CD14-positive monocyte (primary cell): ENCODE data around the gene CX3CL1. TPM values are rescaled to one million over a fixed set of nuclear protein-coding genes. Genes with fewer than 3 reads are reported as not detected.

Experiments used
- DNase-seq, 3 donors: peaks; one replicate each; pipeline ENCODE4 v3.0.0-alpha.2; 2011 to 2022
- H2AFZ ChIP-seq: 2 replicates; pipeline ENCODE4 v1.6.0; 2012; ENCODE audit warnings: mild to moderate bottlenecking, low read depth, low read length, inconsistent platforms; ENCODE audit not compliant: insufficient read depth, poor library complexity, severe bottlenecking
- H3K27ac ChIP-seq, 2 donors: 1 replicate in 1 of 2; 2 replicates in 1 of 2; pipeline ENCODE4 v1.5.1; 2012 to 2013; ENCODE audit warnings: low read length in 2 of 2, control low read depth in 1 of 2, inconsistent platforms in 1 of 2, low read depth in 1 of 2, mild to moderate bottlenecking in 1 of 2
- H3K27me3 ChIP-seq, 2 donors: one replicate each; pipeline versions ENCODE4 v1.6.0 to v1.6.1; 2011 to 2013; ENCODE audit warnings: low read length in 2 of 2; ENCODE audit not compliant: control insufficient read depth in 2 of 2, insufficient read depth in 2 of 2
- H3K36me3 ChIP-seq, 2 donors: replicated peaks in 1 of 2; 1 replicate in 1 of 2; 2 replicates in 1 of 2; pipeline versions ENCODE4 v1.5.1 to v1.6.1; 2012 to 2013; ENCODE audit warnings: low read length in 2 of 2, control low read depth in 1 of 2, inconsistent platforms in 1 of 2, mild to moderate bottlenecking in 1 of 2; ENCODE audit not compliant: insufficient read depth in 2 of 2, control insufficient read depth in 1 of 2
- H3K4me1 ChIP-seq, 2 donors: 1 replicate in 1 of 2; 2 replicates in 1 of 2; pipeline versions ENCODE4 v1.5.1 to v1.6.1; 2012 to 2013; ENCODE audit warnings: low read length in 2 of 2, control low read depth in 1 of 2, inconsistent platforms in 1 of 2, mild to moderate bottlenecking in 1 of 2, moderate library complexity in 1 of 2; ENCODE audit not compliant: insufficient read depth in 2 of 2, control insufficient read depth in 1 of 2
- H3K4me2 ChIP-seq: replicated peaks from 2 replicates; pipeline ENCODE3; 2012; ENCODE audit warnings: low read length, moderate library complexity, mild to moderate bottlenecking; ENCODE audit not compliant: poor library complexity, severe bottlenecking; ENCODE audit errors: extremely low read depth
- H3K4me3 ChIP-seq, 3 experiments: fragments of 200-600 bp in 1 of 3; sonication (generic) in 1 of 3; replicated peaks in 1 of 3; 1 replicate in 2 of 3; 2 replicates in 1 of 3; pipeline ENCODE4 v1.5.1; 2011 to 2013; ENCODE audit warnings: low read length in 3 of 3, mild to moderate bottlenecking in 3 of 3, control low read depth in 2 of 3, low read depth in 2 of 3, inconsistent platforms in 1 of 3, moderate library complexity in 1 of 3
- H3K79me2 ChIP-seq: 2 replicates; pipeline ENCODE4 v1.6.0; 2012; ENCODE audit warnings: mild to moderate bottlenecking, control low read depth, inconsistent platforms, low read length, moderate library complexity; ENCODE audit not compliant: insufficient read depth
- H3K9ac ChIP-seq: 2 replicates; pipeline ENCODE4 v1.6.0; 2017; ENCODE audit warnings: low read length, mild to moderate bottlenecking; ENCODE audit not compliant: insufficient read depth, poor library complexity, severe bottlenecking
- H3K9me3 ChIP-seq, 2 donors: replicated peaks in 1 of 2; 1 replicate in 1 of 2; 2 replicates in 1 of 2; pipeline versions ENCODE4 v1.5.1 to v1.6.1; 2012 to 2013; ENCODE audit warnings: low read length in 2 of 2, control low read depth in 1 of 2; ENCODE audit not compliant: control insufficient read depth in 1 of 2, insufficient read depth in 1 of 2
- H4K20me1 ChIP-seq: 2 replicates; pipeline ENCODE4 v1.6.0; 2012; ENCODE audit warnings: mild to moderate bottlenecking, low read length, control low read depth, moderate library complexity; ENCODE audit not compliant: insufficient read depth
- H3K27ac Mint-ChIP-seq, 7 donors: one replicate each; pipeline ENCODE4 v1.8.0; 2020; ENCODE audit warnings: mild to moderate bottlenecking in 7 of 7, mixed read lengths in 7 of 7, moderate library complexity in 6 of 7, inconsistent platforms in 2 of 7
- H3K27me3 Mint-ChIP-seq, 3 donors: one replicate each; pipeline ENCODE4 v1.8.0; 2021 to 2022; ENCODE audit warnings: low read depth in 3 of 3, mild to moderate bottlenecking in 3 of 3, mixed read lengths in 3 of 3, moderate library complexity in 3 of 3, inconsistent platforms in 1 of 3
- H3K36me3 Mint-ChIP-seq, 2 donors: one replicate each; pipeline ENCODE4 v1.8.0; 2020; ENCODE audit warnings: mixed read lengths in 2 of 2, inconsistent platforms in 1 of 2, mild to moderate bottlenecking in 1 of 2
- H3K4me1 Mint-ChIP-seq: one replicate; pipeline ENCODE4 v1.8.0; 2020; ENCODE audit warnings: mild to moderate bottlenecking, mixed read lengths
- H3K4me3 Mint-ChIP-seq, 2 donors: one replicate each; pipeline ENCODE4 v1.8.0; 2020; ENCODE audit warnings: mild to moderate bottlenecking in 2 of 2, mixed read lengths in 2 of 2, moderate library complexity in 1 of 2
- H3K9me3 Mint-ChIP-seq, 7 donors: one replicate each; pipeline ENCODE4 v1.8.0; 2020 to 2022; ENCODE audit warnings: mixed read lengths in 7 of 7, mild to moderate bottlenecking in 6 of 7, moderate library complexity in 6 of 7, inconsistent platforms in 2 of 7
- CTCF ChIP-seq: fragments of 200-600 bp; IDR thresholded peaks from one replicate; pipeline ENCODE4 v1.8.0; 2022; ENCODE audit warnings: antibody characterized with exemption, mild to moderate bottlenecking
- WGBS: methylation state at CpG from one replicate; pipeline ENCODE4 v1.1.5; 2013; ENCODE audit warnings: missing lambda C conversion rate; ENCODE audit not compliant: insufficient coverage; 5-methylcytosine and 5-hydroxymethylcytosine counted together
- intact Hi-C, 2 donors: fragments of 100-400 bp; cut with micrococcal nuclease; formaldehyde crosslinking; loops; one replicate each; pipeline versions ENCODE4 v1.15.0 to v1.15.1; 2023
- polyA plus RNA-seq, 3 donors: library from polyadenylated mRNA; depleted of rRNA in 1 of 3; unstranded in 2 of 3; stranded (reverse) in 1 of 3; fragments of 300-500 nt in 2 of 3; fragments of >200 nt in 1 of 3; fragmentation: Illumina TruSeq in 2 of 3; gene quantifications; 1 replicate in 2 of 3; 2 replicates in 1 of 3; pipeline ENCODE4 v1.2.3, GENCODE V29; 2012 to 2021

CX3CL1 gene
- polyA plus RNA-seq, 3 donors: not detected

GRCh38 chr16:57360321-57360935, 11.9 kb upstream of the CX3CL1 start:
- no peaks in the 10 kb centered on the region for H3K79me2 ChIP-seq
- H3K27me3 Mint-ChIP-seq: peaks cover 7 to 23% (median 13%) of the 10 kb centered on the region in 3 donors
- no peaks in the 10 kb centered on the region for H3K36me3 ChIP-seq
- H3K36me3 Mint-ChIP-seq: no peaks in the 10 kb centered on the region
- TF ChIP-seq CTCF: no peak
- DNase-seq: no peak
- H2AFZ ChIP-seq: no peak overlapping the region
- H3K27ac Mint-ChIP-seq: no peak overlapping the region
- H4K20me1 ChIP-seq: no peaks in the 10 kb centered on the region
- H3K4me1 Mint-ChIP-seq: peaks cover 19% of the 10 kb centered on the region
- 96% methylated on average over 13 of the region's 16 CpGs for WGBS
- no peak overlapping the region for H3K27ac ChIP-seq
- no peak overlapping the region for H3K4me3 Mint-ChIP-seq
- no peak overlapping the region for H3K4me3 ChIP-seq
- no peaks in the 10 kb centered on the region for H3K27me3 ChIP-seq
- no peaks in the 10 kb centered on the region for H3K9me3 Mint-ChIP-seq
- H3K4me2 ChIP-seq: no peak overlapping the region
- H3K9me3 ChIP-seq: no peaks in the 10 kb centered on the region
- intact Hi-C loops: no loop called here
- H3K9ac ChIP-seq: no peak overlapping the region
- H3K4me1 ChIP-seq: peaks cover 17 to 21% of the 10 kb centered on the region in 2 donors

GRCh38 chr16:57361404-57361803, 10.9 kb upstream of the CX3CL1 start:
- H3K9ac ChIP-seq: no peak overlapping the region
- H3K4me1 Mint-ChIP-seq: peaks cover 25% of the 10 kb centered on the region
- 91% methylated on average over 1 of the region's 4 CpGs for WGBS
- H3K4me1 ChIP-seq: peaks cover 23 to 30% of the 10 kb centered on the region in 2 donors
- no peak overlapping the region for H2AFZ ChIP-seq
- no peak for DNase-seq
- no peaks in the 10 kb centered on the region for H3K79me2 ChIP-seq
- intact Hi-C loops: no loop called here
- no peak overlapping the region for H3K27ac Mint-ChIP-seq
- H3K36me3 ChIP-seq: no peaks in the 10 kb centered on the region
- H3K4me2 ChIP-seq: no peak overlapping the region
- no peaks in the 10 kb centered on the region for H3K9me3 Mint-ChIP-seq
- TF ChIP-seq CTCF: no peak
- no peak overlapping the region for H3K4me3 Mint-ChIP-seq
- H3K9me3 ChIP-seq: no peaks in the 10 kb centered on the region
- no peaks in the 10 kb centered on the region for H3K27me3 ChIP-seq
- H3K4me3 ChIP-seq: no peak overlapping the region
- peaks cover 9 to 24% (median 11%) of the 10 kb centered on the region in 3 donors for H3K27me3 Mint-ChIP-seq
- no peak overlapping the region for H3K27ac ChIP-seq
- no peaks in the 10 kb centered on the region for H4K20me1 ChIP-seq
- H3K36me3 Mint-ChIP-seq: no peaks in the 10 kb centered on the region
